Keratinocyte (primary cell): Measurements from ENCODE around the gene SAMD3. TPM values are rescaled to one million over a fixed set of nuclear protein-coding genes. Genes with fewer than 3 reads are reported as not detected.

Experiments used
- DNase-seq: peaks from one replicate; pipeline ENCODE4 v3.0.0-alpha.2; 2011; ENCODE audit warnings: low read depth, missing footprints, low spot score
- FAIRE-seq: peaks from 2 replicates; lab custom pipeline; 2011; peaks lifted over from hg19 to GRCh38; lab: Jason Lieb, UNC
- H2AFZ ChIP-seq: 2 replicates; pipeline ENCODE4 v1.6.0; 2012; ENCODE audit warnings: low read length, control low read depth, inconsistent platforms; ENCODE audit not compliant: control insufficient read depth
- H3K27ac ChIP-seq: 2 replicates; pipeline ENCODE4 v1.5.1; 2011; ENCODE audit warnings: low read length; ENCODE audit not compliant: control insufficient read depth, insufficient read depth
- H3K27me3 ChIP-seq: 3 replicates; pipeline ENCODE4 v1.6.0; 2011; ENCODE audit warnings: low read length; ENCODE audit not compliant: control insufficient read depth, insufficient read depth; ENCODE audit errors: extremely low read depth
- H3K36me3 ChIP-seq, 2 experiments: 2 replicates in 1 of 2; 3 replicates in 1 of 2; pipeline ENCODE4 v1.5.1; 2011; ENCODE audit warnings: low read length in 2 of 2, mild to moderate bottlenecking in 1 of 2; ENCODE audit not compliant: control insufficient read depth in 2 of 2, insufficient read depth in 2 of 2; ENCODE audit errors: extremely low read depth in 1 of 2
- H3K4me1 ChIP-seq: 3 replicates; pipeline ENCODE4 v1.5.1; 2011; ENCODE audit warnings: low read length; ENCODE audit not compliant: control insufficient read depth, insufficient read depth; ENCODE audit errors: extremely low read depth
- H3K4me2 ChIP-seq: 3 replicates; pipeline ENCODE4 v1.6.0; 2011; ENCODE audit warnings: low read depth, low read length; ENCODE audit not compliant: control insufficient read depth, insufficient read depth; ENCODE audit errors: extremely low read depth
- H3K4me3 ChIP-seq, 3 experiments: fragments of 200-600 bp in 1 of 3; sonication (generic) in 1 of 3; 2 replicates in 2 of 3; 3 replicates in 1 of 3; pipeline ENCODE4 v1.5.1; 2011 to 2016; ENCODE audit warnings: low read length in 3 of 3, mild to moderate bottlenecking in 3 of 3, control low read depth in 2 of 3, inconsistent platforms in 1 of 3, low read depth in 1 of 3, mixed read lengths in 1 of 3, mixed run types in 1 of 3, moderate library complexity in 1 of 3; ENCODE audit not compliant: control insufficient read depth in 2 of 3, insufficient read depth in 2 of 3; ENCODE audit errors: extremely low read depth in 1 of 3
- H3K79me2 ChIP-seq: 2 replicates; pipeline ENCODE4 v1.6.0; 2012; ENCODE audit warnings: low read length; ENCODE audit not compliant: control insufficient read depth, insufficient read depth
- H3K9ac ChIP-seq: 3 replicates; pipeline ENCODE4 v1.6.0; 2011; ENCODE audit warnings: low read length; ENCODE audit not compliant: control insufficient read depth, insufficient read depth; ENCODE audit errors: extremely low read depth
- H3K9me1 ChIP-seq: 3 replicates; pipeline ENCODE4 v1.6.0; 2011; ENCODE audit warnings: low read length; ENCODE audit not compliant: control insufficient read depth, insufficient read depth; ENCODE audit errors: extremely low read depth
- H3K9me3 ChIP-seq: 2 replicates; pipeline ENCODE4 v1.5.1; 2012; ENCODE audit warnings: low read depth, low read length; ENCODE audit not compliant: control insufficient read depth
- H4K20me1 ChIP-seq: 3 replicates; pipeline ENCODE4 v1.6.0; 2011; ENCODE audit warnings: low read length; ENCODE audit not compliant: control insufficient read depth, insufficient read depth; ENCODE audit errors: extremely low read depth
- CTCF ChIP-seq, 3 experiments: IDR thresholded peaks in 1 of 3; conservative IDR thresholded peaks in 1 of 3; optimal IDR thresholded peaks in 1 of 3; 2 replicates in 2 of 3; 3 replicates in 1 of 3; pipeline versions ENCODE3 to v1.5.1; 2011; ENCODE audit warnings: low read length in 3 of 3, mild to moderate bottlenecking in 3 of 3, moderate library complexity in 2 of 3, control low read depth in 1 of 3, inconsistent platforms in 1 of 3; ENCODE audit not compliant: insufficient read depth in 2 of 3; ENCODE audit errors: extremely low read depth in 1 of 3
- EZH2 ChIP-seq: IDR thresholded peaks from one replicate; pipeline ENCODE4 v1.6.1; 2012; ENCODE audit warnings: inconsistent platforms, mild to moderate bottlenecking, low read length, moderate library complexity
- dilution Hi-C: fragments of 300-500 bp; cut with MboI; formaldehyde crosslinking; loops from one replicate; pipeline ENCODE4 v1.7.0; 2020; ENCODE audit warnings: low sequenced_read_pairs; ENCODE audit not compliant: extremely low pct_ligation_motif_present
- polyA plus RNA-seq, 5 experiments: library from polyadenylated mRNA; depleted of rRNA in 3 of 5; stranded (reverse) in 3 of 5; stranded (forward) in 1 of 5; unstranded in 1 of 5; fragments of >200 nt; gene quantifications; 1 replicate in 1 of 5; 2 replicates in 3 of 5; 3 replicates in 1 of 5; pipeline versions ENCODE4 v1.2.1 to v1.2.3, GENCODE V29; 2011 to 2012; ENCODE audit warnings: missing spikeins in 2 of 5, low read depth in 1 of 5, low replicate concordance in 1 of 5

The SAMD3 gene
- polyA plus RNA-seq, 1 donor (not counting 4 experiments of a cell fraction or from before 2014, with no cell fraction given) = 5.4 TPM

DNA sequence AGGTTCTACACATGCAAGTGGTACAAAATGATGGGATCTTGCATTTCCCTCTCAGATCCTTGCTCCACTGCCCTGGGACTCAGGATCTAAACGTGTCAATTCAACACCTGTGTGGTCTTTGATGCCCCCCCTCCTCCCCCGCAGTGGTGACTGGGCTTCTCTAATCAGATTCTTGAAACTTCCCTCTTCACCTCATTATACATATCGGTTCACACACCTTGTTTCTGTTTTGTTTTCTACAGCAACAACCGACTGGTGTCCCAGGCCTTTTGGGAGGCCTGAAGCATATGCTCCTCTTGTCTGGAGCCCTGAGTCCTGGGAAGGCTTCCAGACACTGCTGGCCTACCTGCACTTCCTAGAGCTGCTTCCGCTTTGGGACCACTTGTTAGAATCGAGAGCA, 20.0 kb downstream of the SAMD3 start:
- no peaks in the 10 kb centered on the region for H3K9me3 ChIP-seq
- no peaks in the 10 kb centered on the region for H3K79me2 ChIP-seq
- H2AFZ ChIP-seq = no peak overlapping the region
- H3K4me2 ChIP-seq = no peak overlapping the region
- TF ChIP-seq CTCF (optimal IDR thresholded peaks at IDR 0.05 in 1 of 3, IDR thresholded peaks at IDR 0.05 in 1 of 3, conservative IDR thresholded peaks at IDR 0.05 in 1 of 3; ENCODE audit: extremely low read depth in 1 of 3, insufficient read depth in 2 of 3, low read length in 3 of 3) = no peak
- no peak for TF ChIP-seq EZH2
- H3K36me3 ChIP-seq = no peaks in the 10 kb centered on the region
- dilution Hi-C loops = no loop called here
- DNase-seq = no peak
- H4K20me1 ChIP-seq = no peaks in the 10 kb centered on the region
- H3K9ac ChIP-seq = no peak overlapping the region
- no peak overlapping the region for H3K27ac ChIP-seq
- no peaks in the 10 kb centered on the region for H3K9me1 ChIP-seq
- H3K27me3 ChIP-seq = no peaks in the 10 kb centered on the region
- H3K4me3 ChIP-seq = no peak overlapping the region
- no peak for FAIRE-seq
- no peaks in the 10 kb centered on the region for H3K4me1 ChIP-seq

GRCh38 chr6:130200020-130200419, 22.7 kb downstream of the SAMD3 start:
- TF ChIP-seq EZH2 = no peak
- no peak for TF ChIP-seq CTCF (optimal IDR thresholded peaks at IDR 0.05 in 1 of 3, IDR thresholded peaks at IDR 0.05 in 1 of 3, conservative IDR thresholded peaks at IDR 0.05 in 1 of 3; ENCODE audit: extremely low read depth in 1 of 3, insufficient read depth in 2 of 3, low read length in 3 of 3)
- no peaks in the 10 kb centered on the region for H3K27me3 ChIP-seq
- DNase-seq = no peak
- no peak for FAIRE-seq
- H3K9me1 ChIP-seq = no peaks in the 10 kb centered on the region
- H3K79me2 ChIP-seq = no peaks in the 10 kb centered on the region
- H3K9me3 ChIP-seq = no peaks in the 10 kb centered on the region
- H3K27ac ChIP-seq = no peak overlapping the region
- no peak overlapping the region for H3K4me2 ChIP-seq
- dilution Hi-C loops = no loop called here
- H3K4me3 ChIP-seq = no peak overlapping the region
- no peaks in the 10 kb centered on the region for H4K20me1 ChIP-seq
- no peak overlapping the region for H3K9ac ChIP-seq
- no peaks in the 10 kb centered on the region for H3K36me3 ChIP-seq
- H2AFZ ChIP-seq = no peak overlapping the region
- no peaks in the 10 kb centered on the region for H3K4me1 ChIP-seq
